GM18858 (cell line): ENCODE measurements around the gene SEMA5A.

Experiments
- ATAC-seq: cut with Tn5 transposase; IDR thresholded peaks from one replicate; pipeline ENCODE4 v1.9.1; 2021; ENCODE audit not compliant: unreplicated experiment

The SEMA5A gene

GRCh38 chr5:9052421-9052820, 493.5 kb downstream of the SEMA5A start:
- ATAC-seq: no peak

GRCh38 chr5:9051779-9052178, 494.1 kb downstream of the SEMA5A start:
- no peak for ATAC-seq

GRCh38 chr5:9047932-9048331, 497.9 kb downstream of the SEMA5A start:
- no peak for ATAC-seq

- no peak for ATAC-seq
Measured at GRCh38 chr5:9046756-9047481, 499.0 kb downstream of the SEMA5A start.

- no peak for ATAC-seq
Measured at GRCh38 chr5:9045946-9046345, 499.9 kb downstream of the SEMA5A start.

GRCh38 chr5:9042241-9042640, 503.6 kb downstream of the SEMA5A start:
- no peak for ATAC-seq

- no peak for ATAC-seq
Measured at GRCh38 chr5:9040475-9040874, 505.4 kb downstream of the SEMA5A start.

GRCh38 chr5:9037048-9037447, 508.8 kb downstream of the SEMA5A start:
- no peak for ATAC-seq

GRCh38 chr5:9035346-9035745, 510.5 kb downstream of the SEMA5A start:
- no peak for ATAC-seq

GRCh38 chr5:9034649-9035048, 511.2 kb downstream of the SEMA5A start:
- ATAC-seq: no peak

GRCh38 chr5:9033524-9033923, 512.4 kb downstream of the SEMA5A start:
- ATAC-seq: no peak

GRCh38 chr5:9025942-9026341, 519.9 kb downstream of the SEMA5A start:
- ATAC-seq: no peak

- no peak for ATAC-seq
Measured at GRCh38 chr5:9020996-9021395, 524.9 kb downstream of the SEMA5A start.

GRCh38 chr5:9015937-9016270, 530.0 kb downstream of the SEMA5A start:
- no peak for ATAC-seq

GRCh38 chr5:9015260-9015936, 530.5 kb downstream of the SEMA5A start:
- no peak for ATAC-seq

GRCh38 chr5:9013147-9013546, 532.7 kb downstream of the SEMA5A start:
- ATAC-seq: no peak

GRCh38 chr5:9009931-9010651, 535.8 kb downstream of the SEMA5A start:
- no peak for ATAC-seq

GRCh38 chr5:8997542-8998070, 548.3 kb downstream of the SEMA5A start:
- no peak for ATAC-seq

GRCh38 chr5:8993031-8993430, 552.8 kb downstream of the SEMA5A start:
- no peak for ATAC-seq
